PC-3 (cell line): Measurements from ENCODE around the gene TMEM229A.

ENCODE experiments used
- EZH2 ChIP-seq: fragments of 300-600 bp; sonication (generic); IDR thresholded peaks from one replicate; pipeline ENCODE4 v1.6.1; 2017; ENCODE audit warnings: antibody characterized with exemption, mild to moderate bottlenecking, low read length; ENCODE audit not compliant: unreplicated experiment
- TF ChIP-seq, protein P1 (sequence below): fragments of 300-600 bp; sonication (generic); conservative IDR thresholded peaks from 2 replicates; pipeline ENCODE4 v1.5.1; 2017; ENCODE audit warnings: antibody characterized with exemption, low read depth, mild to moderate bottlenecking, low read length

DNA sequence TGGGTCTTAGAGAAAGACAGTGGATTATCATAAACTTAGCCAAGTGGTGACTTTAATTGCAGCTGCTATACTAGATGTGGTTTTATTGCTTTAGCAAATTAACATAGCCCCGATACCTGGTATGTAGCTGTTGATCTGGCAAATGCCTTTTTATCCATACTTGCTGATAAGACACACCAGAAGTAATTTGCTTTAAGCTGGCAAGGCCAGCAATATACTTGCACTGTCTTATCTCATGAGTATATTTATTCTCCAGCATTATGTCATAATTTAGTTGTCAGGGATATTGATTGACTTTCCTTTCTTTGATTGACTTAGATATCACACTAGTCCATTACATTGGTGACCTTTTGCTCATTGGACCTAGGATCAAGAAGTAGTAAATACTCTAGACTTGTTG is 12.8 kb downstream of the TMEM229A start:
- TF ChIP-seq, protein P1, sequence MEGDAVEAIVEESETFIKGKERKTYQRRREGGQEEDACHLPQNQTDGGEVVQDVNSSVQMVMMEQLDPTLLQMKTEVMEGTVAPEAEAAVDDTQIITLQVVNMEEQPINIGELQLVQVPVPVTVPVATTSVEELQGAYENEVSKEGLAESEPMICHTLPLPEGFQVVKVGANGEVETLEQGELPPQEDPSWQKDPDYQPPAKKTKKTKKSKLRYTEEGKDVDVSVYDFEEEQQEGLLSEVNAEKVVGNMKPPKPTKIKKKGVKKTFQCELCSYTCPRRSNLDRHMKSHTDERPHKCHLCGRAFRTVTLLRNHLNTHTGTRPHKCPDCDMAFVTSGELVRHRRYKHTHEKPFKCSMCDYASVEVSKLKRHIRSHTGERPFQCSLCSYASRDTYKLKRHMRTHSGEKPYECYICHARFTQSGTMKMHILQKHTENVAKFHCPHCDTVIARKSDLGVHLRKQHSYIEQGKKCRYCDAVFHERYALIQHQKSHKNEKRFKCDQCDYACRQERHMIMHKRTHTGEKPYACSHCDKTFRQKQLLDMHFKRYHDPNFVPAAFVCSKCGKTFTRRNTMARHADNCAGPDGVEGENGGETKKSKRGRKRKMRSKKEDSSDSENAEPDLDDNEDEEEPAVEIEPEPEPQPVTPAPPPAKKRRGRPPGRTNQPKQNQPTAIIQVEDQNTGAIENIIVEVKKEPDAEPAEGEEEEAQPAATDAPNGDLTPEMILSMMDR, result no peak
- TF ChIP-seq EZH2, result no peak
